ENCODE data around the gene CAMK1D. TPM values are rescaled to one million over a fixed set of nuclear protein-coding genes. Genes with fewer than 3 reads are reported as not detected.

CAMK1D gene
- total and polyA plus RNA-seq, 2 experiments from 2014 or later, result 4.6 to 7.2 TPM

- H3K4me1 Mint-ChIP-seq, result no peaks in the 10 kb centered on the region; the same call in 2 of the 3 replicates
- H3K9me3 Mint-ChIP-seq, result no peaks in the 10 kb centered on the region
- Histone ChIP-seq H3K9me2 (ENCODE audit: insufficient read depth) (no peaks in the 10 kb centered on the region), H3K27ac (ENCODE audit: low read depth) (no peak overlapping the region), H2AFZ (no peak overlapping the region), H3K79me2 (replicated peaks; ENCODE audit: insufficient read depth) (no peaks in the 10 kb centered on the region), H3K4me3 (no peak overlapping the region), H3K4me1 (ENCODE audit: insufficient read depth) (no peaks in the 10 kb centered on the region), H3K27me3 (ENCODE audit: insufficient read depth) (no peaks in the 10 kb centered on the region), H3F3A (replicated peaks; ENCODE audit: low read depth) (no peaks in the 10 kb centered on the region), H4K20me1 (replicated peaks; ENCODE audit: insufficient read depth) (no peaks in the 10 kb centered on the region), H3K36me3 (ENCODE audit: insufficient read depth) (no peaks in the 10 kb centered on the region), H3K4me2 (no peak overlapping the region)
- peaks cover 2% of the 10 kb centered on the region for H3K27me3 Mint-ChIP-seq (ENCODE audit: insufficient read depth, low read depth, poor library complexity)
- no peak for TF ChIP-seq CREB1 (CRISPR knock-in tag; IDR thresholded peaks at IDR 0.05; ENCODE audit: low read depth)
- TF ChIP-seq, protein P1, sequence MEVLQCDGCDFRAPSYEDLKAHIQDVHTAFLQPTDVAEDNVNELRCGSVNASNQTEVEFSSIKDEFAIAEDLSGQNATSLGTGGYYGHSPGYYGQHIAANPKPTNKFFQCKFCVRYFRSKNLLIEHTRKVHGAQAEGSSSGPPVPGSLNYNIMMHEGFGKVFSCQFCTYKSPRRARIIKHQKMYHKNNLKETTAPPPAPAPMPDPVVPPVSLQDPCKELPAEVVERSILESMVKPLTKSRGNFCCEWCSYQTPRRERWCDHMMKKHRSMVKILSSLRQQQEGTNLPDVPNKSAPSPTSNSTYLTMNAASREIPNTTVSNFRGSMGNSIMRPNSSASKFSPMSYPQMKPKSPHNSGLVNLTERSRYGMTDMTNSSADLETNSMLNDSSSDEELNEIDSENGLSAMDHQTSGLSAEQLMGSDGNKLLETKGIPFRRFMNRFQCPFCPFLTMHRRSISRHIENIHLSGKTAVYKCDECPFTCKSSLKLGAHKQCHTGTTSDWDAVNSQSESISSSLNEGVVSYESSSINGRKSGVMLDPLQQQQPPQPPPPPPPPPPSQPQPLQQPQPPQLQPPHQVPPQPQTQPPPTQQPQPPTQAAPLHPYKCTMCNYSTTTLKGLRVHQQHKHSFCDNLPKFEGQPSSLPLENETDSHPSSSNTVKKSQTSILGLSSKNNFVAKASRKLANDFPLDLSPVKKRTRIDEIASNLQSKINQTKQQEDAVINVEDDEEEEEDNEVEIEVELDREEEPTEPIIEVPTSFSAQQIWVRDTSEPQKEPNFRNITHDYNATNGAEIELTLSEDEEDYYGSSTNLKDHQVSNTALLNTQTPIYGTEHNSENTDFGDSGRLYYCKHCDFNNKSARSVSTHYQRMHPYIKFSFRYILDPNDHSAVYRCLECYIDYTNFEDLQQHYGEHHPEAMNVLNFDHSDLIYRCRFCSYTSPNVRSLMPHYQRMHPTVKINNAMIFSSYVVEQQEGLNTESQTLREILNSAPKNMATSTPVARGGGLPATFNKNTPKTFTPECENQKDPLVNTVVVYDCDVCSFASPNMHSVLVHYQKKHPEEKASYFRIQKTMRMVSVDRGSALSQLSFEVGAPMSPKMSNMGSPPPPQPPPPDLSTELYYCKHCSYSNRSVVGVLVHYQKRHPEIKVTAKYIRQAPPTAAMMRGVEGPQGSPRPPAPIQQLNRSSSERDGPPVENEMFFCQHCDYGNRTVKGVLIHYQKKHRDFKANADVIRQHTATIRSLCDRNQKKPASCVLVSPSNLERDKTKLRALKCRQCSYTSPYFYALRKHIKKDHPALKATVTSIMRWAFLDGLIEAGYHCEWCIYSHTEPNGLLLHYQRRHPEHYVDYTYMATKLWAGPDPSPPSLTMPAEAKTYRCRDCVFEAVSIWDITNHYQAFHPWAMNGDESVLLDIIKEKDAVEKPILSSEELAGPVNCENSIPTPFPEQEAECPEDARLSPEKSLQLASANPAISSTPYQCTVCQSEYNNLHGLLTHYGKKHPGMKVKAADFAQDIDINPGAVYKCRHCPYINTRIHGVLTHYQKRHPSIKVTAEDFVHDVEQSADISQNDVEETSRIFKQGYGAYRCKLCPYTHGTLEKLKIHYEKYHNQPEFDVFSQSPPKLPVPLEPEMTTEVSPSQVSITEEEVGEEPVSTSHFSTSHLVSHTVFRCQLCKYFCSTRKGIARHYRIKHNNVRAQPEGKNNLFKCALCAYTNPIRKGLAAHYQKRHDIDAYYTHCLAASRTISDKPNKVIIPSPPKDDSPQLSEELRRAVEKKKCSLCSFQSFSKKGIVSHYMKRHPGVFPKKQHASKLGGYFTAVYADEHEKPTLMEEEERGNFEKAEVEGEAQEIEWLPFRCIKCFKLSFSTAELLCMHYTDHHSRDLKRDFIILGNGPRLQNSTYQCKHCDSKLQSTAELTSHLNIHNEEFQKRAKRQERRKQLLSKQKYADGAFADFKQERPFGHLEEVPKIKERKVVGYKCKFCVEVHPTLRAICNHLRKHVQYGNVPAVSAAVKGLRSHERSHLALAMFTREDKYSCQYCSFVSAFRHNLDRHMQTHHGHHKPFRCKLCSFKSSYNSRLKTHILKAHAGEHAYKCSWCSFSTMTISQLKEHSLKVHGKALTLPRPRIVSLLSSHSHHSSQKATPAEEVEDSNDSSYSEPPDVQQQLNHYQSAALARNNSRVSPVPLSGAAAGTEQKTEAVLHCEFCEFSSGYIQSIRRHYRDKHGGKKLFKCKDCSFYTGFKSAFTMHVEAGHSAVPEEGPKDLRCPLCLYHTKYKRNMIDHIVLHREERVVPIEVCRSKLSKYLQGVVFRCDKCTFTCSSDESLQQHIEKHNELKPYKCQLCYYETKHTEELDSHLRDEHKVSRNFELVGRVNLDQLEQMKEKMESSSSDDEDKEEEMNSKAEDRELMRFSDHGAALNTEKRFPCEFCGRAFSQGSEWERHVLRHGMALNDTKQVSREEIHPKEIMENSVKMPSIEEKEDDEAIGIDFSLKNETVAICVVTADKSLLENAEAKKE (CRISPR knock-in tag; IDR thresholded peaks at IDR 0.05), result no peak
- no peak for TF ChIP-seq STAT1 (IDR thresholded peaks at IDR 0.05; ENCODE audit: unreplicated experiment)
- no peak for TF ChIP-seq POLR2AphosphoS5 (IDR thresholded peaks at IDR 0.05; ENCODE audit: low read depth)
- no peak for TF ChIP-seq ZNF331 (CRISPR knock-in tag; IDR thresholded peaks at IDR 0.05; ENCODE audit: low read depth)
- no peak for TF ChIP-seq EZH2phosphoT487 (IDR thresholded peaks at IDR 0.05; ENCODE audit: unreplicated experiment)
- no peak for TF ChIP-seq EZH2 (IDR thresholded peaks at IDR 0.05; ENCODE audit: low read depth, unreplicated experiment)
- TF ChIP-seq, protein P2, sequence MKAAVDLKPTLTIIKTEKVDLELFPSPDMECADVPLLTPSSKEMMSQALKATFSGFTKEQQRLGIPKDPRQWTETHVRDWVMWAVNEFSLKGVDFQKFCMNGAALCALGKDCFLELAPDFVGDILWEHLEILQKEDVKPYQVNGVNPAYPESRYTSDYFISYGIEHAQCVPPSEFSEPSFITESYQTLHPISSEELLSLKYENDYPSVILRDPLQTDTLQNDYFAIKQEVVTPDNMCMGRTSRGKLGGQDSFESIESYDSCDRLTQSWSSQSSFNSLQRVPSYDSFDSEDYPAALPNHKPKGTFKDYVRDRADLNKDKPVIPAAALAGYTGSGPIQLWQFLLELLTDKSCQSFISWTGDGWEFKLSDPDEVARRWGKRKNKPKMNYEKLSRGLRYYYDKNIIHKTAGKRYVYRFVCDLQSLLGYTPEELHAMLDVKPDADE (IDR thresholded peaks at IDR 0.05), result no peak
- TF ChIP-seq JUNB (IDR thresholded peaks at IDR 0.05; ENCODE audit: unreplicated experiment), result no peak
- TF ChIP-seq, protein P3, sequence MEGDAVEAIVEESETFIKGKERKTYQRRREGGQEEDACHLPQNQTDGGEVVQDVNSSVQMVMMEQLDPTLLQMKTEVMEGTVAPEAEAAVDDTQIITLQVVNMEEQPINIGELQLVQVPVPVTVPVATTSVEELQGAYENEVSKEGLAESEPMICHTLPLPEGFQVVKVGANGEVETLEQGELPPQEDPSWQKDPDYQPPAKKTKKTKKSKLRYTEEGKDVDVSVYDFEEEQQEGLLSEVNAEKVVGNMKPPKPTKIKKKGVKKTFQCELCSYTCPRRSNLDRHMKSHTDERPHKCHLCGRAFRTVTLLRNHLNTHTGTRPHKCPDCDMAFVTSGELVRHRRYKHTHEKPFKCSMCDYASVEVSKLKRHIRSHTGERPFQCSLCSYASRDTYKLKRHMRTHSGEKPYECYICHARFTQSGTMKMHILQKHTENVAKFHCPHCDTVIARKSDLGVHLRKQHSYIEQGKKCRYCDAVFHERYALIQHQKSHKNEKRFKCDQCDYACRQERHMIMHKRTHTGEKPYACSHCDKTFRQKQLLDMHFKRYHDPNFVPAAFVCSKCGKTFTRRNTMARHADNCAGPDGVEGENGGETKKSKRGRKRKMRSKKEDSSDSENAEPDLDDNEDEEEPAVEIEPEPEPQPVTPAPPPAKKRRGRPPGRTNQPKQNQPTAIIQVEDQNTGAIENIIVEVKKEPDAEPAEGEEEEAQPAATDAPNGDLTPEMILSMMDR (conservative IDR thresholded peaks at IDR 0.05; ENCODE audit: low read depth in 2 of 2), result no peak
- DNase-seq (ENCODE audit: low spot score) (no peak), ATAC-seq (no peak)
- H3K36me3 Mint-ChIP-seq (ENCODE audit: low read depth), result no peaks in the 10 kb centered on the region; the same call in 2 of the 3 replicates
- H3K27ac Mint-ChIP-seq, result no peak overlapping the region
- no peak overlapping the region for H3K4me3 Mint-ChIP-seq
Measured at GRCh38 chr10:12808014-12808613, 458.8 kb downstream of the CAMK1D start.
